HepG2 (cell line): ENCODE data around the gene NDUFB10. TPM values are rescaled to one million over a fixed set of nuclear protein-coding genes. Genes with fewer than 3 reads are reported as not detected.
A peak's percentile ranks its signal among the peaks of the same experiment; 100 is the strongest.

Source experiments
- CBFB ChIP-seq: sonication (generic); formaldehyde crosslinking; IDR thresholded peaks from 2 replicates; pipeline ENCODE4 v1.4.0; 2020; ENCODE audit warnings: missing genetic modification reagents
- EEA1 ChIP-seq: sonication (generic); formaldehyde crosslinking; IDR thresholded peaks from 2 replicates; pipeline ENCODE4 v1.5.1; 2020; ENCODE audit warnings: mild to moderate bottlenecking, missing genetic modification reagents, borderline replicate concordance
- EED ChIP-seq: sonication (generic); formaldehyde crosslinking; IDR thresholded peaks from 2 replicates; pipeline ENCODE4 v1.5.0; 2020; ENCODE audit warnings: mild to moderate bottlenecking, missing genetic modification reagents
- ETV6 ChIP-seq: sonication (generic); formaldehyde crosslinking; conservative IDR thresholded peaks from 2 replicates; pipeline ENCODE4 v1.4.0; 2020; ENCODE audit warnings: missing genetic modification reagents
- FIP1L1 ChIP-seq: fragments of 200-400 bp; formaldehyde crosslinking; IDR thresholded peaks from 2 replicates; pipeline ENCODE4 v1.6.1; 2018; ENCODE audit warnings: low read depth, mild to moderate bottlenecking, low read length, moderate library complexity, borderline replicate concordance; ENCODE audit not compliant: insufficient read depth
- KDM4B ChIP-seq: sonication (generic); formaldehyde crosslinking; IDR thresholded peaks from 2 replicates; pipeline ENCODE4 v1.4.0; 2020; ENCODE audit warnings: missing genetic modification reagents
- MYNN ChIP-seq: sonication (generic); formaldehyde crosslinking; IDR thresholded peaks from 2 replicates; pipeline ENCODE4 v1.4.0; 2020; ENCODE audit warnings: mild to moderate bottlenecking, low read depth, missing genetic modification reagents
- PCBP2 ChIP-seq: fragments of 200-400 bp; formaldehyde crosslinking; optimal IDR thresholded peaks from 2 replicates; pipeline ENCODE3; 2018; ENCODE audit warnings: low read length, low read depth; ENCODE audit not compliant: poor library complexity, severe bottlenecking
- SCMH1 ChIP-seq: sonication (generic); formaldehyde crosslinking; IDR thresholded peaks from 2 replicates; pipeline ENCODE4 v1.9.0; 2021; ENCODE audit warnings: missing genetic modification reagents, mild to moderate bottlenecking, borderline replicate concordance
- SMC3 ChIP-seq: IDR thresholded peaks from 2 replicates; pipeline ENCODE4 v1.6.1; 2011; ENCODE audit warnings: low read length, improper control_type of control experiment
- STAT5B ChIP-seq: sonication (generic); formaldehyde crosslinking; IDR thresholded peaks from 2 replicates; pipeline ENCODE4 v1.4.0; 2020; ENCODE audit warnings: missing genetic modification reagents
- TP53 ChIP-seq: sonication (generic); formaldehyde crosslinking; conservative IDR thresholded peaks from 2 replicates; pipeline ENCODE4 v1.4.0; 2020; ENCODE audit warnings: missing genetic modification reagents
- ZNF207 ChIP-seq: fragments of 450-650 bp; IDR thresholded peaks from 2 replicates; pipeline ENCODE4 v1.6.1; 2016; ENCODE audit warnings: antibody characterized with exemption, borderline replicate concordance
- ZNF432 ChIP-seq: sonication (generic); formaldehyde crosslinking; IDR thresholded peaks from 2 replicates; pipeline ENCODE4 v1.5.0; 2020; ENCODE audit warnings: missing genetic modification reagents, mild to moderate bottlenecking, borderline replicate concordance
- ZNF468 ChIP-seq: sonication (generic); formaldehyde crosslinking; IDR thresholded peaks from 2 replicates; pipeline ENCODE4 v1.8.0; 2022; ENCODE audit warnings: mild to moderate bottlenecking, moderate library complexity, missing genetic modification reagents
- ZNF773 ChIP-seq: sonication (generic); formaldehyde crosslinking; IDR thresholded peaks from 2 replicates; pipeline ENCODE4 v1.4.0; 2020; ENCODE audit warnings: missing genetic modification reagents, borderline replicate concordance
- ZNF781 ChIP-seq: sonication (generic); formaldehyde crosslinking; IDR thresholded peaks from 2 replicates; pipeline ENCODE4 v1.5.1; 2020; ENCODE audit warnings: borderline replicate concordance, mild to moderate bottlenecking, missing genetic modification reagents; ENCODE audit errors: not compliant biosample characterization
- polyA plus RNA-seq, 8 experiments: library from polyadenylated mRNA; depleted of rRNA in 3 of 8; stranded (reverse) in 7 of 8; unstranded in 1 of 8; fragments of >200 nt; fragmentation: Illumina TruSeq in 4 of 8; extraction: Trizol in 4 of 8; gene quantifications; 2 replicates each; pipeline versions ENCODE4 v1.2.1 to v1.2.3, GENCODE V29; 2011 to 2016; ENCODE audit warnings: low read depth in 4 of 8, missing spikeins in 1 of 8, mixed read lengths in 1 of 8; ENCODE audit not compliant: insufficient read depth in 1 of 8
- total RNA-seq, 5 experiments: library from RNA; depleted of rRNA; stranded (reverse); fragments of >200 nt; fragmentation: Illumina TruSeq; extraction: Trizol; gene quantifications; 2 replicates each; pipeline ENCODE4 v1.2.3, GENCODE V29; 2016; ENCODE audit warnings: low read depth in 1 of 5
- TF ChIP-seq, protein P1 (sequence below): sonication (generic); formaldehyde crosslinking; conservative IDR thresholded peaks from 2 replicates; pipeline ENCODE4 v1.8.1; 2023; ENCODE audit warnings: missing genetic modification reagents
- TF ChIP-seq, protein P2 (sequence below): sonication (generic); formaldehyde crosslinking; IDR thresholded peaks from 2 replicates; pipeline ENCODE4 v1.4.0; 2020; ENCODE audit warnings: mild to moderate bottlenecking, missing genetic modification reagents
- TF ChIP-seq, protein P3 (sequence below): sonication (generic); formaldehyde crosslinking; conservative IDR thresholded peaks from 2 replicates; pipeline ENCODE4 v1.8.0; 2022; ENCODE audit warnings: missing genetic modification reagents
- TF ChIP-seq, protein P4 (sequence below): sonication (generic); formaldehyde crosslinking; IDR thresholded peaks from 2 replicates; pipeline ENCODE4 v1.4.0; 2020; ENCODE audit warnings: missing genetic modification reagents
- TF ChIP-seq, protein P5 (sequence below): sonication (generic); formaldehyde crosslinking; IDR thresholded peaks from 2 replicates; pipeline ENCODE4 v1.5.0; 2020; ENCODE audit warnings: mild to moderate bottlenecking, missing genetic modification reagents
- TF ChIP-seq, protein P6 (sequence below): IDR thresholded peaks from 2 replicates; pipeline ENCODE4 v1.6.1; 2012; ENCODE audit warnings: low read depth, low read length, improper control_type of control experiment

The NDUFB10 gene
- total and polyA plus RNA-seq, 2 of the 13 experiments (the other 11 are each of a cell fraction or from before 2014, with no cell fraction given): 68.6 to 157 TPM

DNA sequence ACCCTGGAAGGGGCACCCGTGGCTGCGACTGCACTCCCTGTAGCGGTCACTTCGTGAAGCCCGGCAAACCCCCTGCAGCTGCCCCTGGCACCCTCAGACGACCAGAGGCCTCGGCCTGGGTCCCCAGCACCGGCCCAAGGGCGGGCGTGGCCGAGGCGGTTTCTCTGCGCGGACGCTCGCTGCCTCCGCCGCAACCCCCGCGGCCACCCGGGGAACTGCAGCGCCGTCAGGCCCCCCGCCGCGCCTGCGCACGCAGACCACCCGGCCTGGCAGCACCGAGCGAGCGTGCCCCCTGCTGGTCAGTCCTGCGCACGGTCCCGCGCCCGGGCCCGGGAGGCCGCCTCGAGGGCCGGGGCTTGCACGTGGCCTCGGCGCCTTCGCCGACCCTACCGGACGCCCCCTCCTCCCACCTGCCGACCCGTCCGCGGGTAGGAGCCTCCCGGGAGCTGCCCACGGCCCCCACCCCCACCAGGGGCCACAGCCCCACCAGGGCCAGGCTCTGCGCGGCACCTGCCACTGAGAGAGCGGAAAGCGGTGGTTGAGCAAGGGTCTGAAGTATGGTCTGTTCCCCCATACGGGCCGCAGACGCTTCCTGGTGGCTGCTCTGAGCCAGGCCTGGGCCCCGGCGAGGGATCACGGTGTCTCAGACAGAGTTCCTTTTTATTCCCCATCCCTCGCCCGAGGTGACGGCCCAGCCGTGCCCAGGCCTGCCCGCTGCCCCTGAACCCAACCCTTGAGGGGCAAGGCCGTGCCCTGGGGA is 29.6 kb upstream of the NDUFB10 start (continued):
- TF ChIP-seq FIP1L1 (no peak), MYNN (CRISPR knock-in tag) (no peak), KDM4B (no peak), ETV6 (CRISPR knock-in tag) (no peak; the same call in 1 of the 2 replicates), ZNF781 (CRISPR knock-in tag) (no peak), ZNF773 (peak; percentile 81; the same call in 1 of the 2 replicates), SMC3 (no peak; the same call in 1 of the 2 replicates), ZNF207 (no peak), EEA1 (peak; percentile 79; the same call in 1 of the 2 replicates), SCMH1 (no peak), EED (CRISPR knock-in tag) (peak; percentile 93), ZNF468 (CRISPR knock-in tag) (peak; percentile 88; the same call in 1 of the 2 replicates), ZNF432 (CRISPR knock-in tag) (no peak), STAT5B (CRISPR knock-in tag) (no peak), TP53 (no peak), PCBP2 (no peak), CBFB (CRISPR knock-in tag) (peak; percentile 69; the same call in 1 of the 2 replicates)
- TF ChIP-seq, protein P1, sequence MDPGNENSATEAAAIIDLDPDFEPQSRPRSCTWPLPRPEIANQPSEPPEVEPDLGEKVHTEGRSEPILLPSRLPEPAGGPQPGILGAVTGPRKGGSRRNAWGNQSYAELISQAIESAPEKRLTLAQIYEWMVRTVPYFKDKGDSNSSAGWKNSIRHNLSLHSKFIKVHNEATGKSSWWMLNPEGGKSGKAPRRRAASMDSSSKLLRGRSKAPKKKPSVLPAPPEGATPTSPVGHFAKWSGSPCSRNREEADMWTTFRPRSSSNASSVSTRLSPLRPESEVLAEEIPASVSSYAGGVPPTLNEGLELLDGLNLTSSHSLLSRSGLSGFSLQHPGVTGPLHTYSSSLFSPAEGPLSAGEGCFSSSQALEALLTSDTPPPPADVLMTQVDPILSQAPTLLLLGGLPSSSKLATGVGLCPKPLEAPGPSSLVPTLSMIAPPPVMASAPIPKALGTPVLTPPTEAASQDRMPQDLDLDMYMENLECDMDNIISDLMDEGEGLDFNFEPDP (CRISPR knock-in tag): no peak
- TF ChIP-seq, protein P2, sequence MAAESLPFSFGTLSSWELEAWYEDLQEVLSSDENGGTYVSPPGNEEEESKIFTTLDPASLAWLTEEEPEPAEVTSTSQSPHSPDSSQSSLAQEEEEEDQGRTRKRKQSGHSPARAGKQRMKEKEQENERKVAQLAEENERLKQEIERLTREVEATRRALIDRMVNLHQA (CRISPR knock-in tag): no peak
- TF ChIP-seq, protein P3, sequence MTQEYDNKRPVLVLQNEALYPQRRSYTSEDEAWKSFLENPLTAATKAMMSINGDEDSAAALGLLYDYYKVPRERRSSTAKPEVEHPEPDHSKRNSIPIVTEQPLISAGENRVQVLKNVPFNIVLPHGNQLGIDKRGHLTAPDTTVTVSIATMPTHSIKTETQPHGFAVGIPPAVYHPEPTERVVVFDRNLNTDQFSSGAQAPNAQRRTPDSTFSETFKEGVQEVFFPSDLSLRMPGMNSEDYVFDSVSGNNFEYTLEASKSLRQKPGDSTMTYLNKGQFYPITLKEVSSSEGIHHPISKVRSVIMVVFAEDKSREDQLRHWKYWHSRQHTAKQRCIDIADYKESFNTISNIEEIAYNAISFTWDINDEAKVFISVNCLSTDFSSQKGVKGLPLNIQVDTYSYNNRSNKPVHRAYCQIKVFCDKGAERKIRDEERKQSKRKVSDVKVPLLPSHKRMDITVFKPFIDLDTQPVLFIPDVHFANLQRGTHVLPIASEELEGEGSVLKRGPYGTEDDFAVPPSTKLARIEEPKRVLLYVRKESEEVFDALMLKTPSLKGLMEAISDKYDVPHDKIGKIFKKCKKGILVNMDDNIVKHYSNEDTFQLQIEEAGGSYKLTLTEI (CRISPR knock-in tag): no peak
- TF ChIP-seq, protein P4, sequence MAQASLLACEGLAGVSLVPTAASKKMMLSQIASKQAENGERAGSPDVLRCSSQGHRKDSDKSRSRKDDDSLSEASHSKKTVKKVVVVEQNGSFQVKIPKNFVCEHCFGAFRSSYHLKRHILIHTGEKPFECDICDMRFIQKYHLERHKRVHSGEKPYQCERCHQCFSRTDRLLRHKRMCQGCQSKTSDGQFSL (CRISPR knock-in tag): peak; percentile 38; the same call in 1 of the 2 replicates
- TF ChIP-seq, protein P5, sequence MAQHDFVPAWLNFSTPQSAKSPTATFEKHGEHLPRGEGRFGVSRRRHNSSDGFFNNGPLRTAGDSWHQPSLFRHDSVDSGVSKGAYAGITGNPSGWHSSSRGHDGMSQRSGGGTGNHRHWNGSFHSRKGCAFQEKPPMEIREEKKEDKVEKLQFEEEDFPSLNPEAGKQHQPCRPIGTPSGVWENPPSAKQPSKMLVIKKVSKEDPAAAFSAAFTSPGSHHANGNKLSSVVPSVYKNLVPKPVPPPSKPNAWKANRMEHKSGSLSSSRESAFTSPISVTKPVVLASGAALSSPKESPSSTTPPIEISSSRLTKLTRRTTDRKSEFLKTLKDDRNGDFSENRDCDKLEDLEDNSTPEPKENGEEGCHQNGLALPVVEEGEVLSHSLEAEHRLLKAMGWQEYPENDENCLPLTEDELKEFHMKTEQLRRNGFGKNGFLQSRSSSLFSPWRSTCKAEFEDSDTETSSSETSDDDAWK: no peak
- TF ChIP-seq, protein P6, sequence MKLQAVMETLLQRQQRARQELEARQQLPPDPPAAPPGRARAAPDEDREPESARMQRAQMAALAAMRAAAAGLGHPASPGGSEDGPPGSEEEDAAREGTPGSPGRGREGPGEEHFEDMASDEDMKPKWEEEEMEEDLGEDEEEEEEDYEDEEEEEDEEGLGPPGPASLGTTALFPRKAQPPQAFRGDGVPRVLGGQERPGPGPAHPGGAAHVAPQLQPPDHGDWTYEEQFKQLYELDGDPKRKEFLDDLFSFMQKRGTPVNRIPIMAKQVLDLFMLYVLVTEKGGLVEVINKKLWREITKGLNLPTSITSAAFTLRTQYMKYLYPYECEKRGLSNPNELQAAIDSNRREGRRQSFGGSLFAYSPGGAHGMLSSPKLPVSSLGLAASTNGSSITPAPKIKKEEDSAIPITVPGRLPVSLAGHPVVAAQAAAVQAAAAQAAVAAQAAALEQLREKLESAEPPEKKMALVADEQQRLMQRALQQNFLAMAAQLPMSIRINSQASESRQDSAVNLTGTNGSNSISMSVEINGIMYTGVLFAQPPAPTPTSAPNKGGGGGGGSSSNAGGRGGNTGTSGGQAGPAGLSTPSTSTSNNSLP: no peak
